ENCODE data around the gene CCDC7.
"Not testable (repeated sequence)": the region's sequence is repeated elsewhere in the genome, so short reads cannot be mapped to it uniquely, and the experiment has no call there.

CCDC7 gene

GRCh38 chr10:32911285-32912016 lies 465.5 kb downstream of the CCDC7 start:
- Mint-ChIP-seq H3K36me3 (ENCODE audit: low read depth) (peaks cover 87% of the 10 kb centered on the region), H3K4me3 (no peak overlapping the region), H3K27me3 (no peaks in the 10 kb centered on the region), H3K27ac (no peak overlapping the region), H3K4me1 (ENCODE audit: low read depth) (peaks cover 3% of the 10 kb centered on the region), H3K9me3 (no peaks in the 10 kb centered on the region)
- no peak for DNase-seq

GRCh38 chr10:32917817-32918216 lies 471.9 kb downstream of the CCDC7 start:
- H3K27me3 Mint-ChIP-seq; H3K27ac Mint-ChIP-seq; H3K4me1 Mint-ChIP-seq (ENCODE audit: low read depth); H3K9me3 Mint-ChIP-seq; H3K4me3 Mint-ChIP-seq; DNase-seq: not testable (repeated sequence)
- peaks cover 91% of the 10 kb centered on the region for H3K36me3 Mint-ChIP-seq (ENCODE audit: low read depth)

- H3K9me3 Mint-ChIP-seq = peaks cover 2% of the 10 kb centered on the region
- no peaks in the 10 kb centered on the region for H3K27me3 Mint-ChIP-seq
- DNase-seq = no peak
- peaks cover 14% of the 10 kb centered on the region for H3K4me1 Mint-ChIP-seq (ENCODE audit: low read depth)
- peaks cover 91% of the 10 kb centered on the region for H3K36me3 Mint-ChIP-seq (ENCODE audit: low read depth)
- no peak overlapping the region for H3K4me3 Mint-ChIP-seq
- no peak overlapping the region for H3K27ac Mint-ChIP-seq
These were observed 476.2 kb downstream of the CCDC7 start for GRCh38 chr10:32922170-32922569.

GRCh38 chr10:32923134-32923533 lies 477.2 kb downstream of the CCDC7 start:
- no peak overlapping the region for H3K4me3 Mint-ChIP-seq
- peaks cover 91% of the 10 kb centered on the region for H3K36me3 Mint-ChIP-seq (ENCODE audit: low read depth)
- H3K27ac Mint-ChIP-seq = no peak overlapping the region
- no peak for DNase-seq
- no peaks in the 10 kb centered on the region for H3K27me3 Mint-ChIP-seq
- H3K9me3 Mint-ChIP-seq = peaks cover 2% of the 10 kb centered on the region
- H3K4me1 Mint-ChIP-seq (ENCODE audit: low read depth) = peaks cover 14% of the 10 kb centered on the region

GRCh38 chr10:32923849-32924248 lies 477.9 kb downstream of the CCDC7 start:
- H3K27me3 Mint-ChIP-seq = no peaks in the 10 kb centered on the region
- H3K9me3 Mint-ChIP-seq = no peaks in the 10 kb centered on the region
- H3K27ac Mint-ChIP-seq = no peak overlapping the region
- no peak overlapping the region for H3K4me3 Mint-ChIP-seq
- H3K36me3 Mint-ChIP-seq (ENCODE audit: low read depth) = peaks cover 91% of the 10 kb centered on the region
- peaks cover 15% of the 10 kb centered on the region for H3K4me1 Mint-ChIP-seq (ENCODE audit: low read depth)
- DNase-seq = no peak

Data from activated T-cell treated with anti-CD3 and anti-CD28 coated beads, Interleukin-2, amount 50 U/mL, for 24 hours (primary cell).